ENCODE results near the gene AP3B1. TPM values are rescaled to one million over a fixed set of nuclear protein-coding genes. Genes with fewer than 3 reads are reported as not detected.

AP3B1 gene
- total and polyA plus RNA-seq, 2 of the 8 experiments (the other 6 are each of a cell fraction or from before 2014, with no cell fraction given) = 45.8 to 48.3 TPM

- TF ChIP-seq ZNF274 (IDR thresholded peaks at IDR 0.05; ENCODE audit: borderline replicate concordance, extremely low read depth, low read length) = no peak
These were observed 161.1 kb downstream of the AP3B1 start (continued) for GRCh38 chr5:78133423-78133822.

All from H1 (cell line).